ENCODE results near the gene LCT. TPM values are rescaled to one million over a fixed set of nuclear protein-coding genes. Genes with fewer than 3 reads are reported as not detected.
A peak's percentile ranks its signal among the peaks of the same experiment; 100 is the strongest.
"Not testable (repeated sequence)": the region's sequence is repeated elsewhere in the genome, so short reads cannot be mapped to it uniquely, and the experiment has no call there.

Gene LCT
- total RNA-seq, 1 experiment from 2014 or later = 0.02 TPM

DNA sequence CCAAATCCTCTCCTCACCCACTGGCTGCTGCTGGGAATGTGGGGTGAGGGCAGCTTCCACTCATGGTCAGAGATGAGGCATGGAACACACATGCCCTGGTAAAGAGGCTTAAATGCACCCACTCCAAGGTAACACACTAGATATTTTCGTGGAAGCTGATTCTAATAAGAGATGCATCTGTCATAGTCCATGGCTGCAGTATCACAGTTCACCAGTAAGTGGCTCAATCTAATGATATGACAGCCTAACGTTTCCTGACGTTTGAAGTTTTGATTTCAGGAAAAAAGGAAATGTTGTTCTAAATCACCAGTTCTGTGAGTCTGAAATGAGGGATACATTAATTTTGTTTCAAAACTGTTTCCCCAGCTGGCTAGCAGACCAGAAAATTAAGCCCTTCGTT, 38.2 kb downstream of the LCT start:
- DNase-seq (ENCODE audit: extremely low read depth, low read depth) = no peak

DNA sequence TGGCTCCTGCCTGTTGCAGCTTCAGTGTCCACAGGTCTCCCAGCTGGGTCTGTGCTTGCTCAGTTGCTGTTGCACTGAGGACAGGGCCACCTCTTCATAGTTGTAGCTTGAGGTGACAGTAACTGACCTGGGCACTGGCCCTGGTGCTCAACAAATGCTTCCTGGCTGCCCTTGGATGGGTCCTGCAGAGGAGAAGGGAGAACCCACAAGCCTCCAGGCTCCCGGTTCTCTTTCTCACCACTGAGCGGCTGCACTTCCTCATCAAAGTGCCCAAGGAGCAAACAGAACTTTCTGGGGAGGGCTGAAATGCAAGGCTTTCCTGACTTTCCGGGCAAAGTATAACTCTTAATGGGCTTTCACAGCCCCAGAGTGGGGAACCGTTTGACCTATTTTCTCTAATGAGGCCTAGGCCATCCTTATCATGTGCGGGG, 38.7 kb downstream of the LCT start:
- no peak for DNase-seq (ENCODE audit: extremely low read depth, low read depth)

GRCh38 chr2:135797497-135798274, 39.3 kb downstream of the LCT start:
- DNase-seq (ENCODE audit: extremely low read depth, low read depth) = peak; percentile 76

GRCh38 chr2:135796606-135797005, 40.4 kb downstream of the LCT start:
- DNase-seq (ENCODE audit: extremely low read depth, low read depth) = no peak

GRCh38 chr2:135795641-135796040, 41.3 kb downstream of the LCT start:
- DNase-seq (ENCODE audit: extremely low read depth, low read depth) = not testable (repeated sequence)

DNA sequence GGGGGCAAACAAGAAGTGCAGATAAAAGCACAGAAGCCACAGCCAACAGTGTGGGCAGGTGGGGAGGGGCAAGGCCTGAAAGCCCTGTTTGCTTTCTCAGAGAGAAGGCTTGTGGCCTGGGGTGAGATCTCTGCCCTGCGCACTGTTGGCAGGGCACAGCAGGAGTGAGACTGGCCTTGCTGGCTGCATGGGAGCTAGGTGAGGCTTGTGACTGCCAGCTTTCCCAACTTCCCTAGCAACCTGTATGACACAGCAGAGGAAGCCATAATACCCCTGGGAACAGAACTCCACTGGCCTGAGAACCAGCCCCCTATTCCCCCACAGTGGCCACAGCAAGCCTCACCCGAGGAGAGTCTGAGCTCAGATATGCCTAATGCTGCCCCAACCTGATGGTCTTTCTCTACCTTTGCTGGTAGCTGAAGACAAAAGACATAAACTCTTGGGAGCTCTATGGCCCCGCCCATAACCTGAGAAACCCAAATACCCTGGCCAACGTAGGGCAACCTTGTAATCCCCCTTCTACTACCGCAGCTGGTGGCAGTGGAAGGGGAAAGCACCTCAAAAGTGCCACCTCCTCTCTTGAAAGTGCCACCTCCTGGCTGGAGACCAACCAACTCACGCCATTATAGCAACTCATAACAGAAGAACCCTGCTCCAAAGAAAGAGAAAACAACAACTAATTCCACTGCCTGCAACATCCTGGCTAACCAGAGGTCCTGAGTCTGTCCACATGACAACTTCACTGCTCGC, 44.4 kb downstream of the LCT start:
- DNase-seq (ENCODE audit: extremely low read depth, low read depth) = no peak

DNA sequence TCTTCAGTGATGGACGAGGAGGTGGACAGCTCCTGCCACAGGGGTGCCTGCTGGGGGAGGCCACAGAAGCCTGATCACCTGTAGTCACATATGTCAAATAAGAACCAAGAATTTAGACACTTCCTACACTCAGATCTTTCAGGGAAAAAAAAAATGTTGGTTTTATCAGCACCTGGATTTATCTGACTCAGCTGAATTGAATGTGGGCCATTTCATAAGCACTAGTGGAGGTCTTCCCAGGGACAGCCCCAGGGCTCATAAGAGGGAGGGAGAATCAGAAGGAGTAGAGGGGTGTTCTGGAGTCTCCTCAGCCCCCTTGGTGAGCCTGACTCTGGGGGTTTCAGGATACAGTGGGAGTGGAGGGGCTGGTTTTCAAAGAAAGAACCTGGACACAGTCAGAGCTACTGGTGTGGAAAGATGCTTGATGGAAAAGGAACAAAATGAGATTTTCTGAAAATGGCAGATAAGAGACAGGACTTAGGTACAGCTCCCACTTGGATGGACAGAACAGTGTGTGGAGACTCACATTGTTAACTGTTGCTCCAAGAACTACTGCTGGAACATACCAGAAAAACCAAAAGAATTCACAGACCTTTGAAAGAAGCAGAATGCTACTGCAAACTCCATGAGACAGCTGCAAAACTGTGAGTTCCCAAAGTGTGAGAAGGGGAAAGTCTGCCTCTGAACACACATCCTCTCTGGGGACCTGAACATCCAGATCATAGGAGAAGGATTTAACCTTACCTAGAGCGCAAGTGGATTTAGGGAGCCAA, 45.4 kb downstream of the LCT start:
- no peak for DNase-seq (ENCODE audit: extremely low read depth, low read depth)

DNA sequence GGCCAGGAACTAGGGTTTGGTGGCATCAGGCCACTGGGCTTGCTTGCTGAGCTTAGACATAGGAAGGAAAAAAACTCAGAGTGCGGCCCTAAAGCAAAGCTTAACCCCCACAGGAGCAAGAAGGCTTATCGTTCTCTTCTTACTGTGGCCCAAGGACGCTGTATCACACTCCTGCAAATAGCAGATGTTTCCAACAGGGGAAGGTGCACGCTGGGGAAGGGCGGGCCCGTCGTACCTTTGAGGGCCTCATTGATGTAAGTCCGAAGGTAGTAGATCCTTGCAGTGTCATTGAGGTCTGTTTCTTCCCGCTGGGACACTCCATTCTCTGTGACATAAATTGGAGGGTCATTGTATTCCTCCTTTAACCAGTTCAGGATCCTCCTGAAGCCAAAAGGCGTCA, 46.6 kb downstream of the LCT start:
- DNase-seq (ENCODE audit: extremely low read depth, low read depth) = no peak

DNA sequence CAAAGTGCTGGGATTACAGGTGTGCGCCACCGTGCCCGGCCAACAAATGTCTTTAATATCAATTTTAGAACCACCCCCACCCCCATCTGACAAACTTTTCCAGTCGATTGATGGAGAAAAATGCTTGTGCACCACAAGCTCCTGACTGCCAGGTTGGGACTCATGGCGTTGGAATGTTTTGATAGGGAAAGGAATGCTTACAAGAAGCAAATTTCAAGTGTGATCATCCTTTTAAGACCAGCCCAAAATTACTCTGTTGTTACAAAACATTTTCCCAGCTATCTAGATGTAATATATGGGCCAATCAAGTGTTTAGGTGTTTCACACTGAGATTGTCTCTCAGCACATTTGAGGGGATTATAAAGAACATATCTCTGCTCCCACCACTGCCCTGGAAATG, 50.2 kb downstream of the LCT start:
- DNase-seq (ENCODE audit: extremely low read depth, low read depth) = no peak

DNA sequence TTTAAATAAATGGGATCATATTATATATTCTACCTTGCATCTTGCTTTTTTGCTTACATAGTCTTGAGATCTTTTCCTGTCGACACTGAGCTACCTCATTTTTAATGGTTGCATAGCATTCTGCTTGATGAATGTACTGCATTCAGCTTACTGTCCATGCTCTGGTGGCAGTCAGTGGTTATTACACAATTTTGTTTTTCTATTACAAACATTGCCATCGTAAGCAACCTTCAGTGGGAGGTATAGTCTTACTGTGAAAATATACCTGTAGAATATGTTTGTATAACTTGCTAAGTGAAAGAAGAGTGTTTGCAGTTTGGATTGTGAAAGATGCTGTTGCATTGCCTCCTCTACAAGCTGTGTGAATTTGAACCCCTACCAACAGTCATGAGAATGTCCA, 52.0 kb downstream of the LCT start:
- no peak for DNase-seq (ENCODE audit: extremely low read depth, low read depth)

DNA sequence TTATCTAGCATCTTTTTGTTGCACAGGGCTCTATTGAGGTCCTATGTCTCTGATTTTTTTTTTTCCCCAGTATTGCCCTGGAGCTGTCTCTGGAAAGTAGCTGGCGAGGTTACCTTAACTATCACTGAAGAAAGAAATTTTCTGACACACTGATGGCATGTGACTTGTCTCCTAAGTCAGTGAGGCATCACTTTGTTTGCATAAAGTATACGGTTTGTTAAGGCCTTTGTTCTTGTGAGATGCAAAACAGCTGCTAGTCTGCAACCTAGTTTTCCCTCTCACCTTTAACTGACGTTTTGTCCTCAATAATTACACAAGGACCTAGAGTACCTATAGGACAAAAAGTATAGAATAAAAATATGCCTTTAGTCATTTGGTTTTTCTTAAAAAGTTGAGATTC, 53.5 kb downstream of the LCT start:
- DNase-seq (ENCODE audit: extremely low read depth, low read depth) = no peak

DNA sequence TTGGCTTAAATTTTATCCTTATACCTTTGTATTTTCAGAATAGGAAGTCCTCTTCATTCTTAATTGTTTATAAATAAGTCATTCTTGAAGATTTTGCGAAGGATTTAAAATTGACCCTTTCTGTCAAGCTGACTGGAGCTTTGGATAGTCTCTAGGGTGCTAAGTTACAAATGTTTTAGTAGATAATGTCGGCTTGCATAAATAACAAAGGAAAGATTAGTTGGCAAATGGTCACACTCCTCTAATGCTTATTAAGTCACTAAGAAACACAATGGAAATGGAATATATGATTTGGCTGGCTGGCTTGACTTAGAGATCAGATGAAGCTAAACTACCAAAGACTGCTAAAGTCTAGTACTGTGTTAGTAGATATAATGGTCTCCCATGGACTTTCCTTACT, 54.8 kb downstream of the LCT start:
- DNase-seq (ENCODE audit: extremely low read depth, low read depth) = no peak

DNA sequence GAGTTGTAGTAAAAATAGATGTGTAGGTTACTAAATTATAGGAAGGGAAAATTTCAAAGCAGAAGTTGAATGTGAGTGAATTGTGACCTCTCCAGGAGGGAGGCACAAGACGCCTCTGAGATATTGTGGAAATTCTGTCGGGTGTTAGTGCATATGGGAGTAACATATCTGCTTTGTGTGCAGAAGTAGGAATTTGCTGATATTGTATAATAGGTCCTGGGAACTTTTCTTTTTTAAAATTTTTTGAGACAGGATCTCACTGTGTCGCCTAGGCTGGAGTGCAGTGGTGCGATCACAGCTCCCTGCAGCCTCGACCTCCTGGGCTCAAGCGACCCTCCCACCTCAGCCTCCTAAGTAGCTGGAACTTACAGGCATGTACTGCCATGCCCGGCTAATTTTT, 60.6 kb downstream of the LCT start:
- no peak for DNase-seq (ENCODE audit: extremely low read depth, low read depth)

DNA sequence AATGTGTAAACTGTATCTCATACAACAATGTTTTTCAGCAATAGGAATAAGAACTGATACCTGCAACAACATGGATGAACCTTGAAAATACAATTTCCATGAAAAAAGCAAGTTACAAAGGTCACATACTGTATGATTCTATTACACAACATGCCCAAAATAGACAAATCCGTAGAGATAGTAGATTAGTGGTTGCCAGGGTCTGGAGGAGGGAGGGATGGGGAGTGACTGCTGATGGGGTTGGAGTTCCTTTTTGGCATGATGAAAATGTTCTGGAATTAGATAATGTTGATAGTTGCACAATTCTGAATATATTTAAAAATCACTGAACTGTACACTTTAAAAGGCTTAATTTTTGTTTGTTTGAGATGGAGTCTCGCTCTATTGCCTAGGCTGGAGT, 61.6 kb downstream of the LCT start:
- no peak for DNase-seq (ENCODE audit: extremely low read depth, low read depth)

- DNase-seq (ENCODE audit: extremely low read depth, low read depth) = no peak
Observed at GRCh38 chr2:135773917-135774316, 63.1 kb downstream of the LCT start.

GRCh38 chr2:135773319-135773718, 63.7 kb downstream of the LCT start:
- no peak for DNase-seq (ENCODE audit: extremely low read depth, low read depth)

DNA sequence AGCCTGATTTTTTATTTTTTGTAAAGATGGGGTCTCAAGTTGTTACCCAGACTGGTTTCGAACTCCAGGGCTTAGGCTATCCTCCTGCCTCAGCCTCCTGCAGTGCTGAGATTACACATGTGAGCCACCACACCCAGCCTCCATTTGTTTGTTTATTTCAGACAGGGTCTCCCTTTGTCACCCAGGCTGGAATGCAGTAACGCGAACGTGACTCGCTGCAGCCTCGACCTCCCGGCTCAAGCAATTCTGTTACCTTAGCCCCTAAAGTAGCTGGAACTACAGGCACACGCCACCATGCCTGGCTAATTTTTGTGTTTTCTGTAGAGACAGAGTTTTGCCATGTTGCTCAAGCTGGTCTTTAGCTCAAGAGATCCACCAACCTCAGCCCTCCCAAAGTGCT, 68.1 kb downstream of the LCT start:
- no peak for DNase-seq (ENCODE audit: extremely low read depth, low read depth)

GRCh38 chr2:135762530-135762929, 74.5 kb downstream of the LCT start:
- no peak for DNase-seq (ENCODE audit: extremely low read depth, low read depth)

GRCh38 chr2:135762022-135762421, 75.0 kb downstream of the LCT start:
- DNase-seq (ENCODE audit: extremely low read depth, low read depth) = no peak

GRCh38 chr2:135756692-135757091, 80.3 kb downstream of the LCT start:
- DNase-seq (ENCODE audit: extremely low read depth, low read depth) = no peak

DNA sequence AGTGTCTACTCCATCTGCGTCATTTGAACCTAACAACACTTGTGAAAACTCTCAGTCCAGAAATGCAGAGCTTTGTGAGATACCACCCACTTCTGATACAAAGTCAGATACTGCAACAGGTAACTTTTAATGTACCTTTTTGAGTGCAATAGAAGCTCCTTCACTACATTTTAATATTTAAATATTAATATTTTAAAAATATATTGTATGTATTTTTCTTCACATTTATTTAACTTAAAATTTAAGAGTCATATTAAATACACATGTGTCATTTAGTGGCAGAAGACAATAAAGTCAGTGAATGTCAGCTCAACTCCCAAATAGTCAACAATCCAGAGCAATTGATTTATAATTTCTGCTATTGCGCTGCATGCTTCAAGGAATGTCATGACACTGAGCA, 81.4 kb downstream of the LCT start:
- DNase-seq (ENCODE audit: extremely low read depth, low read depth) = no peak

DNA sequence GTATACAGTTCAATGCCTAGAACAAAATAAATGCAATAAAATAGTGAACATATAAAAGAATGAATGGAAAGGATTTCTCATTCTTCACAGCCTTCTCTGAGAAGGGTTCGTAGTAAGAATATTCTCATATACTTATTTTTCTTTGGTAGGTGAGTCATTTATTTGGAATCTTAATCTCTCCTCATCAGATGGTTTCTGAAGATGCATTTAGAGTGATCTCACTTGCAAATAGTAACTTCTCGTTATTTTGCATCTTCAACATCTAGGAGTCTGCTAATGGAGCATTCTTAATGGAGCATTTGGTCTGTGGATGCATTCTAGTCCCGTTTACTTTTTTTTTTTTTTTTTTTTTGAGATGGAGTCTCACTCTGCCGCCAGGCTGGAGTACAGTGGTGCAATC, 91.4 kb downstream of the LCT start:
- DNase-seq (ENCODE audit: extremely low read depth, low read depth) = no peak
